22Rv1 (cell line): ENCODE results near the gene NAE1.

Experiments used
- H3K27ac ChIP-seq: fragments of 450-650 bp; 2 replicates; pipeline ENCODE4 v1.5.1; 2017
- CTCF ChIP-seq: fragments of 450-650 bp; IDR thresholded peaks from 2 replicates; pipeline ENCODE4 v1.5.1; 2017; ENCODE audit warnings: mild to moderate bottlenecking
- ZFX ChIP-seq: fragments of 450-650 bp; IDR thresholded peaks from 2 replicates; pipeline ENCODE4 v1.6.1; 2017; ENCODE audit warnings: antibody characterized with exemption, borderline replicate concordance

NAE1 gene

DNA sequence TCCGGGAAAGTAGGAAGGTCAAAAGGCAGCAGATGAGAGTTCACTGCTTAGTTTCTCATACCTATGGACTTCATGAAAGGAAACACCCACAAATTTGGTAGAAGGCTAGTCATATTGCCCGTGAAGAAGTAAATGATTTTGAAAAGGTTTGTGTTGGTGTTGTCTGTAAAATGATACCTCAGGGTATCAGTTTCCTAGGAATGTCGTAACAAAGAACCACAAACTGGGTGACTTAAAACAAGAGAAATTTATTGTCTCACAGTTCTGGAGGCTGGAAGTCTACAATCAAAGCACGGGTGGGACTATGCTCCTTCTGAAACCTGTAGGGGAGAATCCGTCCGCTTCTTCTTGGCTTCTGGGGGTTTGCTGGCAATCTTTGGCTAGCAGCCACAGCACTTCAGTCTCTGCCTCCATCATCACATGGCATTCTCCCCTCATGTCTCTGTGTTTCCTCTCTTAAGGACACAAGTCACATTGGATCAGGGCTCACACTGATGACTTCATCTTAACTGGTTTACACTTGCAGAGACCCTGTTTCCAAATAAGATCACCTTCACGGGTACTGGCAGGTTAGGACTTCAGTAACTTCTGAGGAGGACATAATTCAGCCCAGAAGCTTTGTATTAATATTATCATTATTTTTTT, 2.0 kb upstream of the NAE1 start:
- TF ChIP-seq ZFX, result no peak
- TF ChIP-seq CTCF, result no peak
- H3K27ac ChIP-seq, result no peak overlapping the region

DNA sequence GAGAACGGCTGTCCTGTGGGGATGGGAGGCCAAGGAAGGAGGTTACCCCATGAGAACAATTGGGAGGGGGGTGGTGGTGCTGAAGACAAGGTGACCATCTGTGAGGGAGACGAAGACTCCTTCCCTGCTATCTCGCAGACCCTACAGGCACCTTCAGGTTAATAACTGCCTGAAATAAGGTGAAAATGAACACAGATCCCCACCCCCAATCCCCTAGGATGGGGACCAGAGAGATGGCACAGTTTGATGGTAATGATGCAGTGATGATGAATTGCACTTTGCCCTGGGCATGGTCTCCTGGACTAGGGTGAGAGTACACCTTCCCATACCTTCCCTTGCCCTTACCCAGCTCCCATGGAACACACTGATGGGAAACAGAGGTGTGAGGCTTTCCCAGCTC, 1.4 kb upstream of the NAE1 start:
- no peak overlapping the region for H3K27ac ChIP-seq
- TF ChIP-seq CTCF (no peak), ZFX (no peak)

DNA sequence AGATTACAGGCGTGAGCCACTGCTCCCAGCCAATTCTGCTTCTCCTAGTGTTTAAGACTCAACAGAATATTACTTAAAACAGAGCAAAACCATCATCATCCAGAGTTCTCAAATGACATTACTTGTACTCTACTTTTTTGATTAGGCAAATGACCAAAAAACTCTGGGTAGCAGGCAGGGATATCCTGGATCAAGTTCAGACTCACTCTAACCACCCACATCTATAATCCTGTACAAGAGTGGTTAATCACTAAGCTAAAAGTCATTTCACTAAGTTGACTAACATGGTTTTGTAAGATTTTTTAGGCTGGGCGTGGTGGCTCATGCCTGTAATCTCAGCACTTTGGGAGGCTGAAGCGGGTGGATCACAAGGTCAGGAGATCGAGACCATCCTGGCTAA, 6.8 kb downstream of the NAE1 start:
- TF ChIP-seq CTCF (no peak), ZFX (no peak)
- no peak overlapping the region for H3K27ac ChIP-seq

GRCh38 chr16:66814734-66815133, 16.0 kb downstream of the NAE1 start:
- TF ChIP-seq ZFX (no peak), CTCF (no peak)
- H3K27ac ChIP-seq, result no peak overlapping the region

GRCh38 chr16:66811043-66811442, 19.7 kb downstream of the NAE1 start:
- no peak overlapping the region for H3K27ac ChIP-seq
- TF ChIP-seq CTCF, result no peak
- no peak for TF ChIP-seq ZFX

GRCh38 chr16:66810391-66810790, 20.4 kb downstream of the NAE1 start:
- TF ChIP-seq CTCF, result no peak
- TF ChIP-seq ZFX, result no peak
- no peak overlapping the region for H3K27ac ChIP-seq

GRCh38 chr16:66809765-66810164, 21.0 kb downstream of the NAE1 start:
- no peak overlapping the region for H3K27ac ChIP-seq
- TF ChIP-seq ZFX (no peak), CTCF (no peak)
